ENCODE results near the gene CLCA1.
A peak's percentile ranks its signal among the peaks of the same experiment; 100 is the strongest.

Gene CLCA1

GRCh38 chr1:86468501-86468977, at the start of gene CLCA1:
Gene CLCA1, plus strand, starts transcription at chr1:86468927. Its CDS starts 45 bp downstream, at chr1:86468972.
- Histone ChIP-seq H4K20me1 (ENCODE audit: insufficient read depth) (no peaks in the 10 kb centered on the region), H3K79me2 (ENCODE audit: insufficient read depth, low read depth) (no peaks in the 10 kb centered on the region), H3K4me2 (no peak within 1 kb of the TSS), H3K4me3 (IDR thresholded peaks at IDR 0.05; ENCODE audit: insufficient read depth, low read depth, low read length) (no peak within 1 kb of the TSS), H2AFZ (ENCODE audit: low read depth) (no peak within 1 kb of the TSS), H3K9ac (no peak within 1 kb of the TSS), H3K4me1 (ENCODE audit: low read depth, poor library complexity, severe bottlenecking) (peaks cover 12% of the 10 kb centered on the region), H3K27me3 (ENCODE audit: insufficient read depth, low read depth) (peaks cover 10% of the 10 kb centered on the region), H3K36me3 (ENCODE audit: insufficient read depth) (no peaks in the 10 kb centered on the region), H3K27ac (no peak within 1 kb of the TSS)
- TF ChIP-seq CTCF (conservative IDR thresholded peaks at IDR 0.05; ENCODE audit: low read depth, low read length) = no peak

GRCh38 chr1:86419277-86419903, 49.3 kb upstream of the CLCA1 start:
- H3K4me3 ChIP-seq (IDR thresholded peaks at IDR 0.05; ENCODE audit: insufficient read depth, low read depth, low read length) = no peak overlapping the region
- TF ChIP-seq CTCF (conservative IDR thresholded peaks at IDR 0.05; ENCODE audit: low read depth, low read length) = peak; percentile 43
- no peaks in the 10 kb centered on the region for H3K36me3 ChIP-seq (ENCODE audit: insufficient read depth)
- no peaks in the 10 kb centered on the region for H4K20me1 ChIP-seq (ENCODE audit: insufficient read depth)
- no peak overlapping the region for H3K27ac ChIP-seq
- no peaks in the 10 kb centered on the region for H3K27me3 ChIP-seq (ENCODE audit: insufficient read depth, low read depth)
- H3K4me2 ChIP-seq = no peak overlapping the region
- no peak overlapping the region for H2AFZ ChIP-seq (ENCODE audit: low read depth)
- no peaks in the 10 kb centered on the region for H3K79me2 ChIP-seq (ENCODE audit: insufficient read depth, low read depth)
- no peak overlapping the region for H3K9ac ChIP-seq
- H3K4me1 ChIP-seq (ENCODE audit: low read depth, poor library complexity, severe bottlenecking) = no peaks in the 10 kb centered on the region

- no peak for TF ChIP-seq CTCF (conservative IDR thresholded peaks at IDR 0.05; ENCODE audit: low read depth, low read length)
- Histone ChIP-seq H3K27me3 (ENCODE audit: insufficient read depth, low read depth) (no peaks in the 10 kb centered on the region), H3K9ac (no peak overlapping the region), H4K20me1 (ENCODE audit: insufficient read depth) (no peaks in the 10 kb centered on the region), H3K79me2 (ENCODE audit: insufficient read depth, low read depth) (no peaks in the 10 kb centered on the region), H3K27ac (no peak overlapping the region), H3K36me3 (ENCODE audit: insufficient read depth) (no peaks in the 10 kb centered on the region), H3K4me1 (ENCODE audit: low read depth, poor library complexity, severe bottlenecking) (no peaks in the 10 kb centered on the region), H3K4me3 (IDR thresholded peaks at IDR 0.05; ENCODE audit: insufficient read depth, low read depth, low read length) (no peak overlapping the region), H3K4me2 (no peak overlapping the region), H2AFZ (ENCODE audit: low read depth) (no peak overlapping the region)
Measured at GRCh38 chr1:86421601-86422280, 47.0 kb upstream of the CLCA1 start.

GRCh38 chr1:86423473-86423872, 45.3 kb upstream of the CLCA1 start:
- H3K4me1 ChIP-seq (ENCODE audit: low read depth, poor library complexity, severe bottlenecking) = no peaks in the 10 kb centered on the region
- no peak overlapping the region for H2AFZ ChIP-seq (ENCODE audit: low read depth)
- H3K4me3 ChIP-seq (IDR thresholded peaks at IDR 0.05; ENCODE audit: insufficient read depth, low read depth, low read length) = no peak overlapping the region
- H3K9ac ChIP-seq = no peak overlapping the region
- no peak for TF ChIP-seq CTCF (conservative IDR thresholded peaks at IDR 0.05; ENCODE audit: low read depth, low read length)
- no peak overlapping the region for H3K4me2 ChIP-seq
- H3K27me3 ChIP-seq (ENCODE audit: insufficient read depth, low read depth) = no peaks in the 10 kb centered on the region
- no peak overlapping the region for H3K27ac ChIP-seq
- no peaks in the 10 kb centered on the region for H3K36me3 ChIP-seq (ENCODE audit: insufficient read depth)
- H3K79me2 ChIP-seq (ENCODE audit: insufficient read depth, low read depth) = no peaks in the 10 kb centered on the region
- H4K20me1 ChIP-seq (ENCODE audit: insufficient read depth) = no peaks in the 10 kb centered on the region

Data from KMS-11 (cell line).